ENCODE results near the gene TENM4. TPM values are rescaled to one million over a fixed set of nuclear protein-coding genes. Genes with fewer than 3 reads are reported as not detected.

The TENM4 gene
- total RNA-seq, 4 donors from 2014 or later = 0.02 to 0.82 (median 0.23) TPM

DNA sequence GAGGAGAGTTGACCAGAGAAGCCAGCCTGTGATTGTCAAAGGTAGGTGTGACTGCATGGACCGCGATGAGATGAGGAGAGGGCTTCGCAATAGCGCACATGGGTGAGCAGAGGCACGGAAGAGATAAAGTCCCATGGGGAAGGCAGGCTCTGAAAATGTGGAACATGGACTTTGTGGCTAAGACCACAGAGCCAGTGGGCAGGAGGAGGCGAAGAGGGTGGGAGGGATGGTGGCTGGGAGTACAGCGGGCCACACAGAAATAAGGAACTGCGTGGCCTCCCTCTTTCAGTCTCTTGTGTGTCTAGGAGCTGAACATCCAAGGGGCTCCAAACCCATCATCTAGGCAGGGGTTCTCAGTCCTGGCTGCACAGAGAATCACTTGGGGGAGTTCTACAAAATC, 98.6 kb downstream of the TENM4 start:
- Histone ChIP-seq H3K4me1 (no peaks in the 10 kb centered on the region), H3K36me3 (no peaks in the 10 kb centered on the region), H3K4me3 (no peak overlapping the region), H3K27me3 (no peaks in the 10 kb centered on the region), H3K27ac (no peak overlapping the region), H3K9me3 (no peaks in the 10 kb centered on the region)
- intact Hi-C loops (cut with DNase I; ENCODE audit: low total_unique reads) (no loop called here), in situ Hi-C loops (cut with MboI; ENCODE audit: low sequenced_read_pairs in 4 of 4) (no loop called here)
- ATAC-seq = no peak
- TF ChIP-seq POLR2A (IDR thresholded peaks at IDR 0.05) (no peak), CTCF (IDR thresholded peaks at IDR 0.05 in 4 of 5, conservative IDR thresholded peaks at IDR 0.05 in 1 of 5) (no peak)
- no peak for DNase-seq

DNA sequence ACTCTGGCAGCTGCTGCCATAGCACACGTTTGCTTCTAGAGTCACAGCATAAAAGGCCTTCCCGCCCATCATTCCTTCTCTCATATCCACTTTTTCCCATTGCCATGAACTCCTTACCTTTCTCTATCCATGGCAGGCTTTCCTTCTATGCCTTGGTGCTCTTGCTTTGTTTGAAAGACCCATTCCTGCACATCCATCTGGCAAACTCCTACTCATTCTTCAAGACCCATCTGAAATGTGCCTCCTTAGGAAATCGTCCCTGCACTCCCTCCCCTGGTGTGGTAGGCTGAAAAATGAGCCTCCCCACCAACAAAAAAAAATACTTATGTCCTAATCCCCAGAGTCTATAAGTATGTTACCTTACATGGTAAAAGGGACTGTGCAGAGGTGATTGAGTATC, 100.3 kb downstream of the TENM4 start:
- no peak for ATAC-seq
- no peak for DNase-seq
- Histone ChIP-seq H3K4me3 (no peak overlapping the region), H3K4me1 (no peaks in the 10 kb centered on the region), H3K27me3 (no peaks in the 10 kb centered on the region), H3K9me3 (no peaks in the 10 kb centered on the region), H3K27ac (no peak overlapping the region), H3K36me3 (no peaks in the 10 kb centered on the region)
- TF ChIP-seq POLR2A (IDR thresholded peaks at IDR 0.05) (no peak), CTCF (IDR thresholded peaks at IDR 0.05 in 4 of 5, conservative IDR thresholded peaks at IDR 0.05 in 1 of 5) (no peak)
- in situ Hi-C loops (cut with MboI; ENCODE audit: low sequenced_read_pairs in 4 of 4) (no loop called here), intact Hi-C loops (cut with DNase I; ENCODE audit: low total_unique reads) (no loop called here)

GRCh38 chr11:79336797-79337517, 103.9 kb downstream of the TENM4 start:
- TF ChIP-seq CTCF (IDR thresholded peaks at IDR 0.05 in 4 of 5, conservative IDR thresholded peaks at IDR 0.05 in 1 of 5) (no peak), POLR2A (IDR thresholded peaks at IDR 0.05) (no peak)

DNA sequence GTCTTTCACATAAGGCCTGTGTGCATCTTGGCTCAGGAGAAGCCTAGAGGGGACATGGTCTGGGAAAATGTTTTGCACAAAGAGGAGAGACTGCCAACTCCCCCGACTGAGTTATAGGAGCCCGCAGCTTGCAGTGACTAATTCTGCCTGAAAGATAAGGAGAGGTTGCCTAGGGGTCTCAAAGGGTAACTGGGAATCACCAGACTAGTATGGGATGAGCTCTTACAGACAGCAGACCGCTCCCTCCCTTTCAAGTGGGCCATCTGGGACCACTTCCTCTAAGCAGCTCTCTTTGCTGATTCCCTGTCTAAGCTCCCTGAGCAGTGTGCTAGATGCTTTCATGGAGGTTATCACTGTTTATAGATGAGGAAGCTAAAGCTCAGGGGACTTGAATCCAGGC, 105.1 kb downstream of the TENM4 start:
- DNase-seq (no peak), ATAC-seq (no peak)
- H3K27ac ChIP-seq = no peak overlapping the region
- TF ChIP-seq CTCF (IDR thresholded peaks at IDR 0.05 in 4 of 5, conservative IDR thresholded peaks at IDR 0.05 in 1 of 5) = no peak
- no peak for TF ChIP-seq POLR2A (IDR thresholded peaks at IDR 0.05)
- in situ Hi-C loops (cut with MboI; ENCODE audit: low sequenced_read_pairs in 4 of 4) (no loop called here), intact Hi-C loops (cut with DNase I; ENCODE audit: low total_unique reads) (no loop called here)
- H3K4me1 ChIP-seq = peaks cover 0 to under 1% of the 10 kb centered on the region in 2 donors
- H3K9me3 ChIP-seq = no peaks in the 10 kb centered on the region
- no peaks in the 10 kb centered on the region for H3K27me3 ChIP-seq
- H3K36me3 ChIP-seq = no peaks in the 10 kb centered on the region
- no peak overlapping the region for H3K4me3 ChIP-seq

More at GRCh38 chr11:79336797-79337517, 103.9 kb downstream of the TENM4 start:
- Histone ChIP-seq H3K4me1 (no peaks in the 10 kb centered on the region), H3K4me3 (no peak overlapping the region), H3K9me3 (no peaks in the 10 kb centered on the region), H3K27me3 (no peaks in the 10 kb centered on the region), H3K36me3 (no peaks in the 10 kb centered on the region), H3K27ac (no peak overlapping the region)
- intact Hi-C loops (cut with DNase I; ENCODE audit: low total_unique reads) = no loop called here
- ATAC-seq (no peak), DNase-seq (no peak)
- in situ Hi-C loops (cut with MboI; ENCODE audit: low sequenced_read_pairs in 4 of 4) = no loop called here

DNA sequence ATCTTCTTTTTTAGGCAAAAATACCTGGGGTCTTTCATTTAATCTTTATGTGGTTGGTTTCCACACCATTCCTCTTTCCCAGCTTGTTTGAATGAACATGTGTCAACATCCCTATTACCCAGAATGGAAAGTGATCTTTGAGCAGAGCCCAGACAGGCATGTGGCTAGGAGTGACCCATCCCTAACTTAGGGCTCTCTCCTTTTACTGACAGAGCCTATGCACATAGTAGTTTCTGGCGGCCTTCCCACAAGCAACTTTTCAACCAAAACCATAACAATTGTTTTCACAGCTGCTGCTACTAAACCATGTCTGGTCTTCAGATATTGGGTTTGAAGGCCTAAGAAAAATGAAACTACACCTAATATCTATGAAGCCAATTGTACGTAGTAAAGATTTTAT, 107.5 kb downstream of the TENM4 start:
- H3K36me3 ChIP-seq = no peaks in the 10 kb centered on the region
- TF ChIP-seq CTCF (IDR thresholded peaks at IDR 0.05 in 4 of 5, conservative IDR thresholded peaks at IDR 0.05 in 1 of 5) (no peak), POLR2A (IDR thresholded peaks at IDR 0.05) (no peak)
- in situ Hi-C loops (cut with MboI; ENCODE audit: low sequenced_read_pairs in 4 of 4) (no loop called here), intact Hi-C loops (cut with DNase I; ENCODE audit: low total_unique reads) (no loop called here)
- H3K9me3 ChIP-seq = no peaks in the 10 kb centered on the region
- H3K27ac ChIP-seq = no peak overlapping the region
- ATAC-seq (no peak), DNase-seq (no peak)
- H3K4me1 ChIP-seq = peaks cover 0 to 3% of the 10 kb centered on the region in 2 donors
- H3K27me3 ChIP-seq = no peaks in the 10 kb centered on the region
- no peak overlapping the region for H3K4me3 ChIP-seq

Measured in gastrocnemius medialis (tissue), 4 donors.